ENCODE results near the gene ENG.

Gene ENG

GRCh38 chr9:127814619-127815511 is 39.6 kb downstream of the ENG start:
- no peak overlapping the region for H3K4me3 ChIP-seq (ENCODE audit: control insufficient read depth, low read depth, low read length)
- no peak for DNase-seq (ENCODE audit: low read depth)
- TF ChIP-seq, protein P1, sequence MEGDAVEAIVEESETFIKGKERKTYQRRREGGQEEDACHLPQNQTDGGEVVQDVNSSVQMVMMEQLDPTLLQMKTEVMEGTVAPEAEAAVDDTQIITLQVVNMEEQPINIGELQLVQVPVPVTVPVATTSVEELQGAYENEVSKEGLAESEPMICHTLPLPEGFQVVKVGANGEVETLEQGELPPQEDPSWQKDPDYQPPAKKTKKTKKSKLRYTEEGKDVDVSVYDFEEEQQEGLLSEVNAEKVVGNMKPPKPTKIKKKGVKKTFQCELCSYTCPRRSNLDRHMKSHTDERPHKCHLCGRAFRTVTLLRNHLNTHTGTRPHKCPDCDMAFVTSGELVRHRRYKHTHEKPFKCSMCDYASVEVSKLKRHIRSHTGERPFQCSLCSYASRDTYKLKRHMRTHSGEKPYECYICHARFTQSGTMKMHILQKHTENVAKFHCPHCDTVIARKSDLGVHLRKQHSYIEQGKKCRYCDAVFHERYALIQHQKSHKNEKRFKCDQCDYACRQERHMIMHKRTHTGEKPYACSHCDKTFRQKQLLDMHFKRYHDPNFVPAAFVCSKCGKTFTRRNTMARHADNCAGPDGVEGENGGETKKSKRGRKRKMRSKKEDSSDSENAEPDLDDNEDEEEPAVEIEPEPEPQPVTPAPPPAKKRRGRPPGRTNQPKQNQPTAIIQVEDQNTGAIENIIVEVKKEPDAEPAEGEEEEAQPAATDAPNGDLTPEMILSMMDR (conservative IDR thresholded peaks at IDR 0.05; ENCODE audit: control insufficient read depth, insufficient read depth, low read depth, low read length): no peak

GRCh38 chr9:127813686-127814226 is 40.7 kb downstream of the ENG start:
- TF ChIP-seq, protein P1 (conservative IDR thresholded peaks at IDR 0.05; ENCODE audit: control insufficient read depth, insufficient read depth, low read depth, low read length): no peak
- no peak overlapping the region for H3K4me3 ChIP-seq (ENCODE audit: control insufficient read depth, low read depth, low read length)
- no peak for DNase-seq (ENCODE audit: low read depth)

DNA sequence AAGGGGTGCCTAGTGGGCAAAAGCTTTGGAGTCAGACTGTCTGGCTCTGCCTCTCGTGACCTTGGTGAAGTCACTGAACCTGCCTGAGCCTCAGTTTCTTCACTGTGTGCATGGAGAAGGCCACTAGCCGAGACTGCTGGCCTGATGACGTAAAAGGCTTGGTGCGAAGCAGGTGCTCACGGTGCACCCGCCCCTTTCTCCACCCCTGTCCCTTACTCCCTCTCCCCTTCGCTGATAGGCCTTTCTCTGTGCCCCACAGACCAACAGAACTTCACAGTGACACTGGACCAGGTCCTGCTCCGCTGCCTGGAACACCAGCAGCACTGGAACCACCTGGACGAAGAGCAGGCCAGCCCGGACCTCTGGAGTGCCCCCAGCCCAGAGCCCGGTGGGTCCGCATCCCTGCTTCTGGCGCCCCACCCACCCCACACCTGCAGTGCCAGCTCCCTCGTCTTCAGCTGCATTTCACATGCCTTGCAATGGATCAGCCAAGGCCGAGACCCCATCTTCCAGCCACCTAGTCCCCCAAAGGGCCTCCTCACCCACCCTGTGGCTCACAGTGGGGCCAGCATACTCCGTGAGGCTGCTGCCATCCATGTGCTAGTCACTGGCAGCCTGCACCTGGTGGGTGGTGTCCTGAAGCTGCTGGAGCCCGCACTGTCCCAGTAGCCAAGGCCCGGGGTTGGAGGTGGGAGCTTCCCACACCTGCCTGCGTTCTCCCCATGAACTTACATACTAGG is 41.4 kb downstream of the ENG start:
- no peak for DNase-seq (ENCODE audit: low read depth)
- TF ChIP-seq, protein P1 (conservative IDR thresholded peaks at IDR 0.05; ENCODE audit: control insufficient read depth, insufficient read depth, low read depth, low read length): no peak

GRCh38 chr9:127812011-127812410 is 42.4 kb downstream of the ENG start:
- no peak for DNase-seq (ENCODE audit: low read depth)
- no peak overlapping the region for H3K4me3 ChIP-seq (ENCODE audit: control insufficient read depth, low read depth, low read length)
- TF ChIP-seq, protein P1 (conservative IDR thresholded peaks at IDR 0.05; ENCODE audit: control insufficient read depth, insufficient read depth, low read depth, low read length): no peak

More for the DNA sequence above, 41.4 kb downstream of the ENG start:
- no peak overlapping the region for H3K4me3 ChIP-seq (ENCODE audit: control insufficient read depth, low read depth, low read length)

- H3K4me3 ChIP-seq (ENCODE audit: control insufficient read depth, low read depth, low read length): no peak overlapping the region
- TF ChIP-seq, protein P1 (conservative IDR thresholded peaks at IDR 0.05; ENCODE audit: control insufficient read depth, insufficient read depth, low read depth, low read length): no peak
- no peak for DNase-seq (ENCODE audit: low read depth)
Observed at GRCh38 chr9:127810378-127811187, 43.9 kb downstream of the ENG start.

All from fibroblast of mammary gland (primary cell).